MCF 10A (cell line): ENCODE results near the gene RAI1. TPM values are rescaled to one million over a fixed set of nuclear protein-coding genes. Genes with fewer than 3 reads are reported as not detected.

Experiments
- BruUV-seq: library from RNA; stranded (reverse); fragments of 400-500 nt; replicated peaks from 2 replicates; lab custom pipeline; 2021; lab: Mats Ljungman, UMichigan
- CTCF ChIA-PET: fragments of 300-600 bp; sonication (Branson Sonifier 250); formaldehyde crosslinking; extraction: SDS; loops from one replicate; lab custom pipeline; 2021; ENCODE audit warnings: antibody characterized with exemption, inconsistent platforms; lab: Yijun Ruan, JAX
- POLR2A ChIA-PET: fragments of 300-600, 350-650 bp; sonication (Branson Sonifier 250); formaldehyde crosslinking; extraction: SDS; loops from one replicate; lab custom pipeline; 2020; ENCODE audit warnings: antibody characterized with exemption, inconsistent platforms; lab: Yijun Ruan, JAX
- DNase-seq: peaks from one replicate; pipeline ENCODE4 v3.0.0-alpha.2; 2018; ENCODE audit not compliant: unreplicated experiment
- H3K27ac Mint-ChIP-seq: one replicate; pipeline ENCODE4 v1.8.0; 2022; ENCODE audit warnings: mild to moderate bottlenecking, low read depth, mixed read lengths; ENCODE audit not compliant: unreplicated experiment
- H3K27me3 Mint-ChIP-seq: one replicate; pipeline ENCODE4 v1.8.0; 2022; ENCODE audit warnings: mixed read lengths; ENCODE audit not compliant: insufficient read depth, unreplicated experiment
- H3K36me3 Mint-ChIP-seq: one replicate; pipeline ENCODE4 v1.8.0; 2022; ENCODE audit warnings: mild to moderate bottlenecking, moderate library complexity, mixed read lengths; ENCODE audit not compliant: insufficient read depth, unreplicated experiment
- H3K4me1 Mint-ChIP-seq: one replicate; pipeline ENCODE4 v1.8.0; 2022; ENCODE audit warnings: mixed read lengths; ENCODE audit not compliant: insufficient read depth, unreplicated experiment
- H3K4me3 Mint-ChIP-seq: one replicate; pipeline ENCODE4 v1.8.0; 2022; ENCODE audit warnings: mild to moderate bottlenecking, moderate library complexity, mixed read lengths; ENCODE audit not compliant: unreplicated experiment
- H3K9me3 Mint-ChIP-seq: one replicate; pipeline ENCODE4 v1.8.0; 2022; ENCODE audit warnings: mixed read lengths; ENCODE audit not compliant: unreplicated experiment
- CTCF ChIP-seq: fragments of 200-600 bp; IDR thresholded peaks from one replicate; pipeline ENCODE4 v1.8.0; 2022; ENCODE audit warnings: antibody characterized with exemption, mild to moderate bottlenecking; ENCODE audit not compliant: unreplicated experiment
- intact Hi-C: fragments of 100-400 bp; cut with micrococcal nuclease; formaldehyde crosslinking; loops from 2 replicates; pipeline ENCODE4 v1.14.1; 2022
- total RNA-seq: library from RNA; stranded (reverse); gene quantifications from 2 replicates; pipeline ENCODE4 v1.2.3, GENCODE V29; 2022

RAI1 gene
- total RNA-seq, 1 experiment from 2014 or later, result 30.4 TPM

- peaks cover 47% of the 10 kb centered on the region for H3K4me1 Mint-ChIP-seq
- no peaks in the 10 kb centered on the region for H3K27me3 Mint-ChIP-seq
- peak overlapping the region; percentile 25 for H3K27ac Mint-ChIP-seq
- H3K4me3 Mint-ChIP-seq, result peak overlapping the region; percentile 77
- ChIA-PET CTCF (interaction anchor here (0.5 to 3.6 kb wide), 17 partner anchors 9 to 239 kb away, joined by 3 to 20 read pairs (median 4); partner anchors contain the start of gene RAI1), POLR2A (interaction anchor here (0.6 to 10.0 kb wide), 6 partner anchors 10 to 99 kb away, joined by 3 to 151 read pairs (median 4); partner anchors contain the start of gene SREBF1)
- H3K36me3 Mint-ChIP-seq, result peaks cover 29% of the 10 kb centered on the region
- intact Hi-C loops, result no loop called here
- H3K9me3 Mint-ChIP-seq, result no peaks in the 10 kb centered on the region
- BruUV-seq, result no TSS peak
- no peak for TF ChIP-seq CTCF
- no peak for DNase-seq
Observed at GRCh38 chr17:17820463-17821158, 139.4 kb downstream of the RAI1 start.

- Mint-ChIP-seq H3K27me3 (no peaks in the 10 kb centered on the region), H3K9me3 (no peaks in the 10 kb centered on the region), H3K4me3 (peak overlapping the region; percentile 77), H3K4me1 (peaks cover 63% of the 10 kb centered on the region), H3K36me3 (peaks cover 31% of the 10 kb centered on the region), H3K27ac (peak overlapping the region; percentile 79)
- no TSS peak for BruUV-seq
- TF ChIP-seq CTCF, result no peak
- intact Hi-C loops, result loop anchor here (2.0 kb wide), 1 partner anchor 15 kb away; the partner anchor contains the start of gene SREBF1
- POLR2A ChIA-PET, result interaction anchor here (0.8 to 10.0 kb wide), 5 partner anchors 14 to 219 kb away, joined by 3 to 151 read pairs (median 3); partner anchors contain the start of gene SREBF1
- CTCF ChIA-PET, result interaction anchor here (0.6 to 3.6 kb wide), 7 partner anchors 9 to 142 kb away, joined by 3 to 21 read pairs (median 3); no protein-coding TSS in a partner anchor
- peak; percentile 87 for DNase-seq
Observed at GRCh38 chr17:17822189-17822588, 140.9 kb downstream of the RAI1 start.

GRCh38 chr17:17822616-17823015 is 141.4 kb downstream of the RAI1 start:
- CTCF ChIA-PET, result interaction anchor here (0.8 to 3.6 kb wide), 5 partner anchors 10 to 44 kb away, joined by 3 to 21 read pairs (median 5); no protein-coding TSS in a partner anchor
- no peaks in the 10 kb centered on the region for H3K9me3 Mint-ChIP-seq
- peaks cover 66% of the 10 kb centered on the region for H3K4me1 Mint-ChIP-seq
- no peak for DNase-seq
- POLR2A ChIA-PET, result interaction anchor here (0.8 to 10.0 kb wide), 5 partner anchors 14 to 219 kb away, joined by 3 to 151 read pairs (median 3); partner anchors contain the start of gene SREBF1
- H3K27ac Mint-ChIP-seq, result peak overlapping the region; percentile 79
- no peak for TF ChIP-seq CTCF
- H3K36me3 Mint-ChIP-seq, result peaks cover 31% of the 10 kb centered on the region
- H3K4me3 Mint-ChIP-seq, result peak overlapping the region; percentile 77
- intact Hi-C loops, result loop anchor here (2.0 kb wide), 1 partner anchor 14 kb away; the partner anchor contains the start of gene SREBF1
- BruUV-seq, result no TSS peak
- H3K27me3 Mint-ChIP-seq, result no peaks in the 10 kb centered on the region
